NCI-H2029 treated with DMSO at 0.1 percent for 48 hours (cell line): Measurements from ENCODE around the gene TMEM237.
A peak's percentile ranks its signal among the peaks of the same experiment; 100 is the strongest.
"Not testable (repeated sequence)": the region's sequence is repeated elsewhere in the genome, so short reads cannot be mapped to it uniquely, and the experiment has no call there.

Experiments
- DNase-seq: peaks from one replicate; lab custom pipeline; 2025; lab: John Stamatoyannopoulos, UW

TMEM237 gene

DNA sequence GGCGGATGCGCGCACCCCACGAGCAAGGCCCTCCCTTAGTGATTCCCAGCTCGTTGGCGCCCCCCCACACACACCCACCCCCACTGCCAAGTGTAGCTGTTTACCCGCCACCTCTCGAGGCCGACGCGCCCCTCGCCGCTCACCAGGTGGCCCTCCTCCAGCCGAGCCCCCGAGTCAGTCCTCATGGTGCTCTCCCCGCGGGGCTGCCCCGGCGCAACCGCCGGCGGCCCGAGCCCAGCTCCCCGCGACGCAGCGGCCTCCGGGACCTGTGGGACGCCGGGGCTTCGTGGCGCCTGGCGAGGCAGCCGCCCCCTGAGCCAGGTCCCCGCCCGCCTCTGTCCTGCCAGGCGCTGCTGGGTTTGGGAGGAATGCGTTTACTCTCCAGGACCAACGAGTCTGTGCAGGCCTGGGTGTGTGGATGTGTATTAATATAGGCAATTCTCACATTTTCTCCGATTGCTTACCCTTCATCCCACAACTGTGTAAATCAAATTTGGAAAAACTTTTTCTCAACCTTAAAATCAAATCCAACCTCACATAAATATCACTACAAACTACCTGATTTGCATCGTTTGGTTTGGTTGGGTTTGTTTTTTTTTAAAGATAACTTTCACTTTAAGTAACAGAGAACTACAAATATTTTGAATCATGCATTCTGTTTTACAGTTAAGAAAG is at the start of gene TMEM237:
Gene TMEM237 (minus strand): TSS at position 288 of the 675 bp plus-strand sequence. CDS start 103 bp downstream, at position 185.
- DNase-seq = no peak

GRCh38 chr2:201685156-201685555 is 41.9 kb upstream of the TMEM237 start:
- no peak for DNase-seq

DNA sequence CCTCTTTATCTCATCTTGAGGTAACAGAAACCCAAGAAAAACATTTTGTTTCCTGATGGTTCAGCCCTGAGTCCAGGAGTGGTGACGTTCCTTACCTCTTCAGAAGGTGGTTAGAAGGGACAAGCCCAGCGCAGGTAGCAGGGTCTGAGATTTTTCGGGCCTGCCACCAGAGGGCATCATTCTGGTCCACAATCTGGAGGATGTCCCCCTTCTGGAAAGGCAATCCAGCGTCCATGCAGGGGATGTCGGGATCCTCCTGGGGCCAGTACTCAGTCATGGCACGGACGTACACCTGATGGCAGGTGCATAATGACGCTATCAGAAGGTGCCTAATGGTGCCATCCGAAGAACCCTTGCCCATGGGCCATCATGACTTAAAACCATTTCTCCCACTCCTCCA is 37.4 kb upstream of the TMEM237 start:
- DNase-seq = no peak

DNA sequence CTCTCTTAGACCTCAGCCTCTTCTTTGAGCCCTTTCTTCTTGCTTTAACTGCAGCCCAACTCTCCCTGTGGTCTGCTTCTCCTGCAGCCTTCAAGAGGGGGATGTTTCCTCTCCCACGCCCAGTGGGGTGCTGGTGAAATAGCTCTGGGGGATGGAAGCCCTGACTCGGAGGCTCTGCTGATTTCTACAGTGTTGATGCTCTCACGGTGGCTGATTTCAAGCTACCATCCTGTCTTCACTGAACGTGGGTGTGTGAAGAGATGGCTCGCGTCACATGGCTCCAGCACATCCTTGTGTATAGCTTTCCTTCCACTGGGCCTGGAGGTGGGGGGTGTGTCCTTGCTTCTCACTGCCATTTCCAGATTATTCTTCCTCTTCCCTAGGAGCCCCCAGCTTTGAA is 35.1 kb upstream of the TMEM237 start:
- no peak for DNase-seq

DNA sequence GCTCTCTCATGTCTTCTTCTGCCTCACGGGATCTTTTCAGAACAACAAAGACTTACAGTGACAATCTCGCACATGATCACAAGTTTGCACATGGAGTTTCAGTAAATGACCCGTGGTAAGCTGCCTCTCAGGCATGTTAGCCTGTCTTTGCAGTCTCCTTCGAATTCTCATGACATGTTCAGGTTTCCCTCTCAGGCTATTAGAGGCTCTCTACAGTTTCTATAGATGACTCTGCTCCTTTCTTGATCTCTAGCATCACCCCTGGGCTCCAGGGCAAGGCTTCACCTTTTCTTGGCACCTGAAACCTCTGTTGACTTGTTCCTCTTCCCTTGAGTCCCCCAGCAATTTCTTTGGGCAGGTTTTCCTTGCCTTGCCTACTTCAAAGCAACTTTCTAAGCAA is 32.2 kb upstream of the TMEM237 start:
- no peak for DNase-seq

DNA sequence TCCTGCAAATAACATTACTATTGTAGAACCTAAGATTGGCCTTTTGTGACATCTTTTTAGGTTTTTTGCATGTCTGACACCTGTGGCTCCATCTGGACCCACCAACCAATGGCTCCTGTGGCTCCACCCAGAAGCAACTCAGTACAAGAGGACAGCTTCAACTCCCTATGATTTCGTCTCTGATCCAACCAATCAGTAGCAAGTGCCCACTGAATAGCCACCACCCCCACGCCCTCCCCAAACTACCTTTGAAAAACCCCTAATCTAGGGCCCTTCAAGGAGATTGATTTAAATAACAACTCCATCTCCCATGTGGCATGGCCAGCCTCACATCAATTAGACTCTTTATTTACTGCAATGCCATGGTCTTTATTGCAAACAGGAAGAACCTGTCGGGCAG is 31.5 kb upstream of the TMEM237 start:
- DNase-seq = no peak

GRCh38 chr2:201674298-201674697 is 31.0 kb upstream of the TMEM237 start:
- DNase-seq = no peak

- DNase-seq = no peak
Measured at GRCh38 chr2:201673546-201673945, 30.2 kb upstream of the TMEM237 start.

DNA sequence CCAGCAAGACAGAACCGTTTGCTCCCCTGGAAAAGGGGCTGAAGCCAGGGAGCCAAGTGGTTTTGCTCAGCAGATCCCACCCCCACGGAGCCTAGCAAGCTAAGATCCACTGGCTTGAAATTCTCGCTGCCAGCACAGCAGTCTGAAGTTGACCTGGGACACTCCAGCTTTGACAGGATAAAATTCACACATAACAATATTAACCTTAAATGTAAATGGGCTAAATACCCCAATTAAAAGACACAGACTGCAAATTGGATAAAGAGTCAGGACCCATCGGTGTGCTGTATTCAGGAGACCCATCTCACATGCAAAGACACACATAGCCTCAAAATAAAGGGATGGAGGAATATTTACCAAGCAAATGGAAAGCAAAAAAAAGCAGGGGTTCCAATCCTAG is 27.9 kb upstream of the TMEM237 start:
- not testable (repeated sequence) for DNase-seq

DNA sequence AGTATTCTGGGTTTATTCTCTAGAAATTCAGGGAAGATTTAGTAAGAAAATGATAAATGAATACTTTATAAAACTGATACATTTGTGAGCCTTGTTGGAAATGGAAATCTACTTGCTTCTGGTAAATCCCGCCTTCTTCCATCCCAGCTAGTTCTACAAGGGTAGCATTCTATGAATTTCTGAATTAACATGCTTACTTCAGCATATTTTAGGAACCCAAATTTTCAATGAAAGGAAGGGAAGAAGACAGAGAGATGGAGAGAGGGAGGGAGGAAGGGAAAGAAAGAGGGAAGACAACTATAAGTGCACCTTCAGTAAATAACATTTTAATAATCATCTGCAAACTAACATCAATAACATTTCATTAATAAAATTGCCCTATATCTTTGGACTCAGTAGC is 26.6 kb upstream of the TMEM237 start:
- DNase-seq = no peak

DNA sequence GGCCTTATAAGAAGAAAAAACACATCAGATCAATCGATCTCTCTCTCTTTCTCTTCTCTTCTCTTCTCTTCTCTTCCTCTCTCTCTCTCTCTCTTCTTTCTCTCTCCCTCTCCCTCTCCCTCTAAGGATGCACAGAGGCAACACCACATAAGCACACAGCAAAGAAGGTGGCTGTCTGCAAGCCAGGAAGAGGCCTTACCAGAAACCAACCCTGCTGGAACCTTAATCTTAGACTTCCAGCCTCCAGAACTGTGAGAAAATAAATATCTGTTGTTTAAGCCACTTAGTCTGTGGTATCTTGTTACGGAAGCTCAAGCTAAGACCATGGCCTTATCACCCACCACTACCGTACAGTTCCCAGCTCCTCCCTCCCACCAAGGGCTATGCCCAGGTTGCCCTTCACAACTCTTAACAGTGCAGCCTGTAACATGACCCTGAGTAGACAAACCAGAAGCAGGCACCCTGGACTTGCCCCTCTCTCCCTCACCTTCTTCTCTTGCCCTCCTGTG is 25.2 kb upstream of the TMEM237 start:
- DNase-seq = no peak

DNA sequence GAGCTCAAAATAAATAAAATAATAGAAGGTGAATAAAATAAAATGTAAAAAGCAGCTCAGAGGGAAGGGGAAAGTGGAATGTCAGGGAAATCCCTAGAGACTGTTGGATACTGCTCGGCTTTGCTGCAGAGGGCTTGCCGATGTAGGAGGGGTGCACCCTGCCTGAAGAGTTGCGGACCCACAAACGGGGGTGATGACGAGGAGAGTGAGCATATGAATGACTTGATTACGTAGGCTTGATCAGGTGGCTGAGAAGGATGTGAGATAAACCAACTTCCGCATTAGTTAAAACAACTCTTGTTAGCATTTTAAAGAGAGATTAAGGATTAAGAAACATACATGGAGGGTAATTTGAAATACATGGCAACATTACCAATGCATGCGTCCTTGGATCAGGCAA is 21.0 kb upstream of the TMEM237 start:
- DNase-seq = no peak

GRCh38 chr2:201661366-201661765 is 18.1 kb upstream of the TMEM237 start:
- DNase-seq = no peak

DNA sequence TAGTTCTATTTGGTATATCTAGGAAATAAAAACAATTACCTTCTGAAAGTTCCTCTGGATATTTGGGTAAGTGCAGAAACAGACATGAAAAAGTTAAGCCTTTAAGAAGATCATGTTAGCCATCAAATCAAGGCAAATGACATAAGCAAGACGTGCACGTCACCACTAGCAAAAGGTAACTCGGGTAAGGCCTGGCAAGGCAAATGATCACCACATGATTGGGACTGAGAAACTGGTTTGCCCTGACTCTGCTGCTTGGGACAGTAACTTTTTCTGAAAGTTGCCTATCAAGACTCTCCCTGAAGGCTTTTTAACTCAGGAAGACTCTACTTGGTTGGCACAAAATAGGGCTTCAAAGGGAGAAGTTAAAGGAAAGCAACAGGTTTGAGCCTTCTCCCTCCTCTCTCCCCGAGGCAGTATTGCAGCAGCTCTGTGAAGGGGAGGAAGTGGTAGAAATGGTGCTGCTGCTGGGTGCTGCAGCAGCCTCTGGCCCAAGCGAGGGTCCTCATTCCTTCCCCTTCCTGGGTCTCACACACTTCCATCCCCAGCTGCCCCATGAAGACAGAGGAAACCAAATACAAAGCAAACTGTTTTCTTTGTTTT is 17.1 kb upstream of the TMEM237 start:
- no peak for DNase-seq

GRCh38 chr2:201656740-201657139 is 13.4 kb upstream of the TMEM237 start:
- no peak for DNase-seq

GRCh38 chr2:201656102-201656501 is 12.8 kb upstream of the TMEM237 start:
- DNase-seq = no peak

GRCh38 chr2:201654616-201655384 is 11.5 kb upstream of the TMEM237 start:
- DNase-seq = no peak

DNA sequence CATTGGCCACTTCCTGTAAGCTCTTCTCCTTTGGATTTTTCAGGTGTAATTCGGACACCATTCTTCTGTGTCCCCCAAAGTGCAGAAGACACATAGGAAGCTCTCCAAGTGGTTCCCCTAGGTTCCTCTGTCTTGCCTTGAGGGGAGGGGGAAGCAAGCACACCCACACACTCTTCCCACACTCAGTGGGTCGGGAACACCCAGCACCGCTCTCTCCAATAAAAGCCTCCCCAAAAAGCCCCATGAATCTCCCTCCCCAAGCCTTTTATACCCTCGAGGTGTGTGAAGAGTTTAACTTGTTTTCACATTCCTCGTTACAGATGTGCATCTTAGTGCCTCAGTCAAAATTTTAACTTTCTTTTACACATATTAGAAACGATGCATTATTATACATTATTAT is 9.9 kb upstream of the TMEM237 start:
- no peak for DNase-seq

DNA sequence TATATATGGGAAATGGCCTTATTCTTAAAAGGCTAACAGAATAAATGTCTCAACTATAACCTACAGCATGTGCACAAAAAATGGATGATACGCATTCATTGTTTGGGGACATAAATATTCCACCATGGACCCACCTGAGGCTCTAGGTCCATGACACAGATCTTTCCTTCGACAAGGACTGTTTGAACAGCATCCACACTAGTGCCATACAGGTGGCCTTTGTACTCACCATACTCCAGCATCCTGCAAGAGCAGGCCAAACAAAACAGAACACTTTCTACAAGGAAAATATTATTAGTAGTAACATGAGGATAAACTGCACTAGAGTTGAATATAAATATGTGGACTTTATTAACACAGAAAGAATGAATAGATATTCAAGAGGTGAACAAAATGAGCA is 6.1 kb upstream of the TMEM237 start:
- DNase-seq = no peak

GRCh38 chr2:201647431-201647830 is 4.1 kb upstream of the TMEM237 start:
- DNase-seq = no peak

- DNase-seq = no peak
Measured at GRCh38 chr2:201644001-201644400, 698 bp upstream of the TMEM237 start.

DNA sequence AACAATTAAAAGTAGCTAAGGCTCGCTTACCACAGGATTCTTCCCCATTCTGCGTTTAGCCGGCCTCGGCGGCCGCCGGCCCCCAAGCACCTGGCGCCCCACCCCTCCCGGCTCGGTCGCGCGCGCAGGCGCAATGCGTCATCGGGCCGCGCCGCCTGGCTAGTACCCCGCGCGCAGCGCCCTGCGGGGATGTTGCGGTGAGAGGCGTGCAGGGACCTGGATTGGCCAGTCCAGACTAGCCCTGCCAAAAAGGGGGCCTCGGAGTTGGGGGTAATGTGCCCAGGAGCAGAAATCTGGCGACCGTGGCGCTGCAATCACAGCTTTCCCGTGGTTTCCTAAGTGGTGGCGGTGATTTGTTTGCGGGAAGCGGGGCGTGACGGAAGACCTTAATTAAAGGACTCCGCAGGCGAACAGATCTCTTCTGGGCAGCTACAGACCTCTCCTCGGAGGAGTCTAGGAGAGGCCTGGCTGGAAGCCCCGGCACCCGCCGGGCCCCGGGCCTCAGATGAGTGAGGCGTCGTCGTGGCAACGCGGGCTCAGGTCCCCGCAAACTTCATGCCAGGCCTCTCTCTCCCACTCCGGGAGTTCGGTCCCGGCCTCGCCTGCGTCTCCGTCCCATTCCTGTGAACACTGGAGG is 606 bp downstream of the TMEM237 start:
- DNase-seq = peak; percentile 33
